ENCODE results near the gene HMGXB4. TPM values are rescaled to one million over a fixed set of nuclear protein-coding genes. Genes with fewer than 3 reads are reported as not detected.

HMGXB4 gene
- total RNA-seq, 2 donors from 2014 or later: 15.0 to 36.5 TPM

DNA sequence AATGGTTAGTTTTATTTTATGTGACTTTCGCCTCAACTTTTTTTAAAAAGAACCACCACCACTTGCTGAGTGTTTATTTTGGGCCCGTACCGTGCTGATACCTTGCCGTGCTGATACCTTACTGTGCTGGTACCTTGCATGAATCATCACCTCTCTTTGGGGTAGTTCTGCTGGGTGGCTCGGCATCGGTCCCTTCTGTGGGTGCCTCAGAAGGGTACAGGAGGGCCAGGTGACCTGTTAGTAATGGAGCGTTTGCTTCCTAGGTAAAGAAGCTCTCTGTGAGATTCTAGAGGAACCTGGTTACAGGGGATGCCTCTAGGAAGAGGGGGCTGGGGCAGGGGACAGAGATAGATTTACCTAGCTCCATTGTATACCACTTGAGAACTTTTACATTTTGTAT, 59.5 kb downstream of the HMGXB4 start:
- no peak overlapping the region for H3K4me3 ChIP-seq
- no peaks in the 10 kb centered on the region for H3K9me3 ChIP-seq
- intact Hi-C loops (cut with DNase I): no loop called here
- peaks cover 0 to 5% of the 10 kb centered on the region in 2 donors for H3K36me3 ChIP-seq
- no peak for TF ChIP-seq POLR2AphosphoS5 (IDR thresholded peaks at IDR 0.05)
- no peak for TF ChIP-seq POLR2A (IDR thresholded peaks at IDR 0.05)
- TF ChIP-seq, protein P1, sequence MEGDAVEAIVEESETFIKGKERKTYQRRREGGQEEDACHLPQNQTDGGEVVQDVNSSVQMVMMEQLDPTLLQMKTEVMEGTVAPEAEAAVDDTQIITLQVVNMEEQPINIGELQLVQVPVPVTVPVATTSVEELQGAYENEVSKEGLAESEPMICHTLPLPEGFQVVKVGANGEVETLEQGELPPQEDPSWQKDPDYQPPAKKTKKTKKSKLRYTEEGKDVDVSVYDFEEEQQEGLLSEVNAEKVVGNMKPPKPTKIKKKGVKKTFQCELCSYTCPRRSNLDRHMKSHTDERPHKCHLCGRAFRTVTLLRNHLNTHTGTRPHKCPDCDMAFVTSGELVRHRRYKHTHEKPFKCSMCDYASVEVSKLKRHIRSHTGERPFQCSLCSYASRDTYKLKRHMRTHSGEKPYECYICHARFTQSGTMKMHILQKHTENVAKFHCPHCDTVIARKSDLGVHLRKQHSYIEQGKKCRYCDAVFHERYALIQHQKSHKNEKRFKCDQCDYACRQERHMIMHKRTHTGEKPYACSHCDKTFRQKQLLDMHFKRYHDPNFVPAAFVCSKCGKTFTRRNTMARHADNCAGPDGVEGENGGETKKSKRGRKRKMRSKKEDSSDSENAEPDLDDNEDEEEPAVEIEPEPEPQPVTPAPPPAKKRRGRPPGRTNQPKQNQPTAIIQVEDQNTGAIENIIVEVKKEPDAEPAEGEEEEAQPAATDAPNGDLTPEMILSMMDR (IDR thresholded peaks at IDR 0.05): no peak
- WGBS: 95% methylated on average over 7 of the region's 7 CpGs
- peaks cover 17% of the 10 kb centered on the region for H3K4me1 ChIP-seq (replicated peaks)
- DNase-seq (ENCODE audit: low spot score): no peak
- H3K27me3 ChIP-seq (replicated peaks; ENCODE audit: insufficient read depth): no peaks in the 10 kb centered on the region
- H3K27ac ChIP-seq: no peak overlapping the region

DNA sequence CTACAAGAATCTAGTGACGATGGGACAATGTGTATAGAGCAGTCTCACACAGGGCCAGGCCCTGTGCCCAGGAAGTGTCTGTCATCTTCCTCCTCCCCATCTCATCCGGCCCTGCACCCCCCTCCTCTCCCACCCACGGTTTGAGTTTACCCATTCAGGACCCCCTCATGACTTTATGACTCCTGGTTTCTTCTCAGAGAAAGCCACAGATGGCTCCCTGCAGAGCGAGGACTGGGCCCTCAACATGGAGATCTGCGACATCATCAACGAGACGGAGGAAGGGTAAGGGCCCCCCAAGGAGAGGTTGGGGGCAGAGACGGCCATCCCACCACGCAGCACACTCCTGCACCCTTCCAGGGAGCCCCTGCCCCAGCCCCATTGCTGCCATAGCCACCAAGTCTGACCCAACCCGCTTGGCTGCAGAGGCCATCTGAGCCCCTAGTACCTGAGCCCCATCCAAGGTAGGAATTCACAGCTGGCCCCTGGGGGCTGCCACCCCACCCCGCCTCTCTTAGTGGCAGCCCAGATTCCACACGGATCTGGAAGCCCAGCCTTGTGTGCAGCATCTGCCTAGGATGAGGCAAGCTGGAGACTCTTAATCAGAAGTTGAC, 60.5 kb downstream of the HMGXB4 start:
- 83% methylated on average over 12 of the region's 12 CpGs for WGBS
- H3K9me3 ChIP-seq: no peaks in the 10 kb centered on the region
- no peak overlapping the region for H3K27ac ChIP-seq
- H3K4me3 ChIP-seq: no peak overlapping the region
- intact Hi-C loops (cut with DNase I): no loop called here
- TF ChIP-seq, protein P1 (IDR thresholded peaks at IDR 0.05): no peak
- TF ChIP-seq POLR2A (IDR thresholded peaks at IDR 0.05) (no peak), POLR2AphosphoS5 (IDR thresholded peaks at IDR 0.05) (no peak)
- H3K36me3 ChIP-seq: peaks cover 5 to 10% of the 10 kb centered on the region in 2 donors
- no peak for DNase-seq (ENCODE audit: low spot score)
- H3K27me3 ChIP-seq (replicated peaks; ENCODE audit: insufficient read depth): no peaks in the 10 kb centered on the region
- peaks cover 17% of the 10 kb centered on the region for H3K4me1 ChIP-seq (replicated peaks)

DNA sequence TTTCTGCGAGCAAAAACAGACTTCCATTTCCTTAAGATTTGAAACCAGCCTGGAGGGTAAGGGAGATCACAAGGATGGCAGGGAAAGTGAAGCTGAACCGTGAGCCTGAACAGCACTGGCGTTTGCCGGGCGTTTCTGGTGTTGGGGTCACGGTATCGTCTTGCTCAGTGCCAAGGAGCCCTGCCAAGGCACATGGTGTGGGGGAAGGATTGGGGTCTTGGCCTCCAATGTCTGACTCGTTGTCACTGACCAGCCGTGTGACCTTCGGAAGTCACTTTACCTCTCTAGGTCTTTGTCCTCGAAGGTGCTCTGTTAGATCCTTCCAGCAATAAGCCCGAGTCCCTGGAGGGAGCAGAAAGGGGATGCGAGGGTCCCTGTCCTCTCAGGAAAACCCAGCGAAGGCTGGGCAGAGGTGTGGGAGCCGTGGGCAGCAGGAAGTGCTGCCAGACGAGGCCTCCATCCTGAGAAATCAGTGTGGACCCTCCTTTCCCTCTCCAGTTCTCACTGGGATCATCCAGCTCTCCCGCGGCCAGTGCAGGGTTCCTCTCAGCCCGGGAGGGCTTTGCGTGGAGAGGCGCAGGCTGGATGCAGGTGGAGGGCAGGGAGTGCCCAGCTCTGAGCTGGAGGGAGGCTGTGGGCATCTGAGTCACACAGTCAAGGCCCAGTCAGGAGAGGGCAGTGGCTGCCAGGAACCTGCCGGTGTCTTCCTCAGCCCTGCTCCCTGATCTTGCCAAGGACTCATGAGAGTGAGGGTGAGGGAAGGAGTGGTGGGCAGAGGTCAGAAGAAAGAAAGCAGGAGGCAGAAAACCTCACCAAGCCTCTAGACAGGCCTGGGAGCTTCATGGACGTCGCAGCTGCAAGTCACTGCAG, 61.3 kb downstream of the HMGXB4 start:
- H3K36me3 ChIP-seq: peaks cover 6 to 13% of the 10 kb centered on the region in 2 donors
- DNase-seq (ENCODE audit: low spot score): no peak
- 90% methylated on average over 24 of the region's 24 CpGs for WGBS
- peaks cover 17% of the 10 kb centered on the region for H3K4me1 ChIP-seq (replicated peaks)
- no peak overlapping the region for H3K27ac ChIP-seq
- no peak overlapping the region for H3K4me3 ChIP-seq
- intact Hi-C loops (cut with DNase I): no loop called here
- TF ChIP-seq, protein P1 (IDR thresholded peaks at IDR 0.05): no peak
- TF ChIP-seq POLR2A (IDR thresholded peaks at IDR 0.05): no peak
- TF ChIP-seq POLR2AphosphoS5 (IDR thresholded peaks at IDR 0.05): no peak
- no peaks in the 10 kb centered on the region for H3K27me3 ChIP-seq (replicated peaks; ENCODE audit: insufficient read depth)
- H3K9me3 ChIP-seq: no peaks in the 10 kb centered on the region

DNA sequence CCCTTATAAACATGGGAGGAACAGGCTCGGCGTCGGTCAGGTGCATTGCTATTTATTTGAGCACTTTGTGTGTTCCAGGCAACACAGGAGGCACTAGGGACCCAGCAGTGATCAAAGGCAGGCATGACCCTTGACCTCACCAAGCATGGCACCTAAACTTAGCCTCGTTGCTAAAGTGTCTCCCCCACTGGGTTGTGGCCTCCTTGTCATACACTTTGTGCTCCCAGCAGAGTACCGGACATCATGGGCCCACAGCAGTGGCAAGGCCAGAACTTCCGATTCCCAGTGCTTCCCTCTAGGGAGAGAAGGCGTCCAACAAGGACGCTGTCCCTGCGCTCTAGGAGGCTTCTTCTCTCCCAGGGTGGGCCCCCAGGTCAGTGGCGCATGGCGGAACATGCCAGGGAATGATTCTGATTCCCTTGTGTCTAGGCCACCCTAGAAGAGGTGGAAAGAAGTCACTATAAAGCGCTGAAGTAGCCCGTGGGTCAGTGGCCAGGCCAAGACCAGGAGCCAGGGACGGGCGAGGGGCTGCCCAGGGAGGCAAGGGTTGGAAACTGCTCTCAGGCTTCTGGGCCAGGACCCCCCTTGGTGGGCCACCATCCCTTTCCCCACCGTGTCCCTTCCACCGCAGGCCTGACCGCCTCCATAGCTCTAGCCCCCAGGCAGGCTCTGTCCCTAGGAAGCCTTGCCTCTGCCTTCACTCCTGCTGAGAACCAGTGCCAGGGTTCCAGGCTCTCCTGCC, 62.1 kb downstream of the HMGXB4 start:
- H3K4me3 ChIP-seq: no peak overlapping the region
- peaks cover 6 to 19% of the 10 kb centered on the region in 2 donors for H3K36me3 ChIP-seq
- no peaks in the 10 kb centered on the region for H3K27me3 ChIP-seq (replicated peaks; ENCODE audit: insufficient read depth)
- no peaks in the 10 kb centered on the region for H3K9me3 ChIP-seq
- TF ChIP-seq, protein P1 (IDR thresholded peaks at IDR 0.05): no peak
- no peak for TF ChIP-seq POLR2A (IDR thresholded peaks at IDR 0.05)
- no peak for TF ChIP-seq POLR2AphosphoS5 (IDR thresholded peaks at IDR 0.05)
- WGBS: 94% methylated on average over 18 of the region's 18 CpGs
- intact Hi-C loops (cut with DNase I): no loop called here
- H3K4me1 ChIP-seq (replicated peaks): peaks cover 17% of the 10 kb centered on the region
- DNase-seq (ENCODE audit: low spot score): no peak
- no peak overlapping the region for H3K27ac ChIP-seq
